Activated B cell treated with CpG ODN at 0.5 μM for 24 hours (primary cell): ENCODE data around the gene MKI67. TPM values are rescaled to one million over a fixed set of nuclear protein-coding genes. Genes with fewer than 3 reads are reported as not detected.
A peak's percentile ranks its signal among the peaks of the same experiment; 100 is the strongest.

Experiments
- ATAC-seq: fragments of 200-7000 bp; cut with Tn5 transposase; one replicate; pipeline ENCODE4 v1.10.0; 2021; ENCODE audit warnings: low read depth, mild to moderate bottlenecking, moderate library complexity
- CTCF ChIA-PET: fragments of 350-600 bp; sonication (Branson Sonifier 250); formaldehyde crosslinking; loops from one replicate; lab custom pipeline; 2021; ENCODE audit warnings: antibody characterized with exemption; lab: Charles Lee
- POLR2A ChIA-PET: fragments of 350-600 bp; sonication (Branson Sonifier 250); formaldehyde crosslinking; loops from one replicate; lab custom pipeline; 2021; ENCODE audit warnings: antibody characterized with exemption; lab: Charles Lee
- DNase-seq: peaks from one replicate; pipeline ENCODE4 v3.0.0; 2022
- H3K27ac Mint-ChIP-seq: one replicate; pipeline ENCODE4 v1.8.0; 2020; ENCODE audit warnings: mixed read lengths
- H3K27me3 Mint-ChIP-seq: one replicate; pipeline ENCODE4 v1.8.0; 2021; ENCODE audit warnings: mixed read lengths
- H3K36me3 Mint-ChIP-seq: one replicate; pipeline ENCODE4 v1.8.0; 2021; ENCODE audit warnings: low read depth, mixed read lengths
- H3K4me1 Mint-ChIP-seq: one replicate; pipeline ENCODE4 v1.8.0; 2021; ENCODE audit warnings: mixed read lengths
- H3K4me3 Mint-ChIP-seq: one replicate; pipeline ENCODE4 v1.8.0; 2020; ENCODE audit warnings: mild to moderate bottlenecking, mixed read lengths
- H3K9me3 Mint-ChIP-seq: one replicate; pipeline ENCODE4 v1.8.0; 2020; ENCODE audit warnings: mixed read lengths
- intact Hi-C: fragments of 100-400 bp; cut with micrococcal nuclease; formaldehyde crosslinking; loops from one replicate; pipeline ENCODE4 v1.15.1; 2024
- total RNA-seq: library from RNA; stranded (reverse); gene quantifications from 2 replicates; pipeline ENCODE4 v1.2.3, GENCODE V29; 2022
- TF ChIP-seq, protein P1 (sequence below): fragments of 200-600 bp; IDR thresholded peaks from one replicate; pipeline ENCODE4 v1.8.0; 2022; ENCODE audit warnings: antibody characterized with exemption, mild to moderate bottlenecking

Gene MKI67, protein sequence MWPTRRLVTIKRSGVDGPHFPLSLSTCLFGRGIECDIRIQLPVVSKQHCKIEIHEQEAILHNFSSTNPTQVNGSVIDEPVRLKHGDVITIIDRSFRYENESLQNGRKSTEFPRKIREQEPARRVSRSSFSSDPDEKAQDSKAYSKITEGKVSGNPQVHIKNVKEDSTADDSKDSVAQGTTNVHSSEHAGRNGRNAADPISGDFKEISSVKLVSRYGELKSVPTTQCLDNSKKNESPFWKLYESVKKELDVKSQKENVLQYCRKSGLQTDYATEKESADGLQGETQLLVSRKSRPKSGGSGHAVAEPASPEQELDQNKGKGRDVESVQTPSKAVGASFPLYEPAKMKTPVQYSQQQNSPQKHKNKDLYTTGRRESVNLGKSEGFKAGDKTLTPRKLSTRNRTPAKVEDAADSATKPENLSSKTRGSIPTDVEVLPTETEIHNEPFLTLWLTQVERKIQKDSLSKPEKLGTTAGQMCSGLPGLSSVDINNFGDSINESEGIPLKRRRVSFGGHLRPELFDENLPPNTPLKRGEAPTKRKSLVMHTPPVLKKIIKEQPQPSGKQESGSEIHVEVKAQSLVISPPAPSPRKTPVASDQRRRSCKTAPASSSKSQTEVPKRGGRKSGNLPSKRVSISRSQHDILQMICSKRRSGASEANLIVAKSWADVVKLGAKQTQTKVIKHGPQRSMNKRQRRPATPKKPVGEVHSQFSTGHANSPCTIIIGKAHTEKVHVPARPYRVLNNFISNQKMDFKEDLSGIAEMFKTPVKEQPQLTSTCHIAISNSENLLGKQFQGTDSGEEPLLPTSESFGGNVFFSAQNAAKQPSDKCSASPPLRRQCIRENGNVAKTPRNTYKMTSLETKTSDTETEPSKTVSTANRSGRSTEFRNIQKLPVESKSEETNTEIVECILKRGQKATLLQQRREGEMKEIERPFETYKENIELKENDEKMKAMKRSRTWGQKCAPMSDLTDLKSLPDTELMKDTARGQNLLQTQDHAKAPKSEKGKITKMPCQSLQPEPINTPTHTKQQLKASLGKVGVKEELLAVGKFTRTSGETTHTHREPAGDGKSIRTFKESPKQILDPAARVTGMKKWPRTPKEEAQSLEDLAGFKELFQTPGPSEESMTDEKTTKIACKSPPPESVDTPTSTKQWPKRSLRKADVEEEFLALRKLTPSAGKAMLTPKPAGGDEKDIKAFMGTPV (N-terminal part only)
- total RNA-seq = 2.2 and 3.5 TPM in 2 replicates

DNA sequence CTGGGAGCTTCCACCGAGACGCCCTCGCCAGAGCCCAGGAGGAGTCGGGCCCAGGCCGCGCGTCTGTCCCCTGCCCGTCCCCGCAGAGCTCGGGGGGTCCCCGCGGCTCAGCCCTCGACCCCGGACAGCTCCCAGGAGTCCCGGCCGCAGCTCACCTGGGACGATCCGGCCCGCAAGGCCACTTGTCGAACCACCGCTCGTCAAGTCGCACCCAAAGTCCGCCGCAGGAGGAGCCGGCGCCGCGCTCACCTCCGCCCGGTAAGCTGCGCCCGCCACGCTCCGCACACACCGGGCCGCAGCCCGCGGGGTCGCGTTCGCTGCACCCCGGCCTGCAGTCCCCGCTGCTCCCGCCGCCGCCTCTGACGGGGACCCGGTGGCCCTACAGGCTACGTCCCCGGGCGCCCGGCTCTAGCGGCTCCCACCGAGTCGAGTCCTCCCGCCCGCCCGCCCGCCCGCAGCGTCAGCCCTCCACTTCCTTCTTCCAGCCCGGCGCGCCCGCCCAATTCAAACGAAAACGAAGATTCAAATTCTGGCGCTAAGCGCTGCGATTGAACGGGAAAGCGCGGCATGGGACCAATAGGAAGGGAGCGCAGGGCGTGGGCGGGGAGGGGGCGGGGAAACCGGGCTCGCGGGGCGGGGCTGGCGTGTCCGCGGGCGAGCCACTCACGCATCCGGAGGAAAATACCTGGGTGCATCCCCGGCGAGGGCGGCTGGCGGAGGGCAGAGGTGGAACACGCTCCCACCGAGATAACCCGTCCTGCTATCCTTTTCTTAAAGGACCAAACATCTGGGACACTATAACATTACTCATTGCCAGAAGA lies at the start of gene MKI67:
TSS of gene MKI67 (minus strand) at position 480 of the 821 bp plus-strand sequence. CDS start 756 bp downstream, outside the sequence.
- H3K9me3 Mint-ChIP-seq = no peaks in the 10 kb centered on the region
- H3K4me3 Mint-ChIP-seq = peak within 1 kb of the TSS; percentile 86
- TF ChIP-seq, protein P1, sequence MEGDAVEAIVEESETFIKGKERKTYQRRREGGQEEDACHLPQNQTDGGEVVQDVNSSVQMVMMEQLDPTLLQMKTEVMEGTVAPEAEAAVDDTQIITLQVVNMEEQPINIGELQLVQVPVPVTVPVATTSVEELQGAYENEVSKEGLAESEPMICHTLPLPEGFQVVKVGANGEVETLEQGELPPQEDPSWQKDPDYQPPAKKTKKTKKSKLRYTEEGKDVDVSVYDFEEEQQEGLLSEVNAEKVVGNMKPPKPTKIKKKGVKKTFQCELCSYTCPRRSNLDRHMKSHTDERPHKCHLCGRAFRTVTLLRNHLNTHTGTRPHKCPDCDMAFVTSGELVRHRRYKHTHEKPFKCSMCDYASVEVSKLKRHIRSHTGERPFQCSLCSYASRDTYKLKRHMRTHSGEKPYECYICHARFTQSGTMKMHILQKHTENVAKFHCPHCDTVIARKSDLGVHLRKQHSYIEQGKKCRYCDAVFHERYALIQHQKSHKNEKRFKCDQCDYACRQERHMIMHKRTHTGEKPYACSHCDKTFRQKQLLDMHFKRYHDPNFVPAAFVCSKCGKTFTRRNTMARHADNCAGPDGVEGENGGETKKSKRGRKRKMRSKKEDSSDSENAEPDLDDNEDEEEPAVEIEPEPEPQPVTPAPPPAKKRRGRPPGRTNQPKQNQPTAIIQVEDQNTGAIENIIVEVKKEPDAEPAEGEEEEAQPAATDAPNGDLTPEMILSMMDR = no peak
- ChIA-PET POLR2A (interaction anchor here (0.6 to 3.4 kb wide), 6 partner anchors 21 to 271 kb away, joined by 3 to 10 read pairs (median 4); no protein-coding TSS in a partner anchor), CTCF (interaction anchor here (1.3 to 1.7 kb wide), 2 partner anchors 57 to 86 kb away, joined by 5 to 6 read pairs; no protein-coding TSS in a partner anchor)
- H3K36me3 Mint-ChIP-seq = no peaks in the 10 kb centered on the region
- ATAC-seq (peak; percentile 94), DNase-seq (peak; percentile 68)
- peak within 1 kb of the TSS; percentile 87 for H3K27ac Mint-ChIP-seq
- intact Hi-C loops = loop anchor here (1.0 to 5.0 kb wide), 4 partner anchors 21 to 1341 kb away; partner anchors contain the start of gene MGMT
- H3K4me1 Mint-ChIP-seq = peaks cover 18% of the 10 kb centered on the region
- peaks cover 22% of the 10 kb centered on the region for H3K27me3 Mint-ChIP-seq

- Mint-ChIP-seq H3K36me3 (peaks cover 3% of the 10 kb centered on the region), H3K4me3 (no peak overlapping the region), H3K27me3 (peaks cover 17% of the 10 kb centered on the region), H3K4me1 (no peaks in the 10 kb centered on the region), H3K9me3 (peaks cover 20% of the 10 kb centered on the region), H3K27ac (no peak overlapping the region)
- CTCF ChIA-PET = no interaction called here
- intact Hi-C loops = no loop called here
- ATAC-seq (no peak), DNase-seq (no peak)
- TF ChIP-seq, protein P1 = no peak
- POLR2A ChIA-PET = no interaction called here
These were observed 48.6 kb upstream of the MKI67 start for GRCh38 chr10:128174581-128175559.

GRCh38 chr10:128173386-128173785 lies 47.2 kb upstream of the MKI67 start:
- Mint-ChIP-seq H3K27me3 (peaks cover 25% of the 10 kb centered on the region), H3K4me3 (no peak overlapping the region), H3K9me3 (peaks cover 20% of the 10 kb centered on the region), H3K27ac (no peak overlapping the region), H3K4me1 (no peaks in the 10 kb centered on the region), H3K36me3 (peaks cover 3% of the 10 kb centered on the region)
- CTCF ChIA-PET = no interaction called here
- TF ChIP-seq, protein P1 = no peak
- intact Hi-C loops = no loop called here
- POLR2A ChIA-PET = no interaction called here
- ATAC-seq (no peak), DNase-seq (no peak)

DNA sequence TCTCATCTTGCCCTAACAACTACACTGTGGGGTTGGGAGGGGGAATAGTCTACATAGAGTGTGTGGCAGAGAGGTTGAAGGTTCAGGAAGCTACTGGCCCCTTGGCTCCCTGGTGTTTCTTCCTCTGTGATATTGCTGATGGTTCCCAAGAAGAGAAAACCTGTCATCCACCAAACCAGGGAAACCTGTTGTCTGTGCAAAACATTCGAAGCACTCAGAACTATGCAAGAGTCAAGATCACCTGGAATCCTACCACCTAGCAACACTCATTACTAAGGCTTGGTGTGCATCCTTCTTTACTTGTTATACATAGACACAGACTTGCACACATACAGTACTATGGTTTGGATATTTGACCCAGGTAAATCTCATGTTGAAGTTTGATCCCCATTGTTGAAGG lies 46.5 kb upstream of the MKI67 start:
- H3K27ac Mint-ChIP-seq = no peak overlapping the region
- ATAC-seq (no peak), DNase-seq (no peak)
- no peaks in the 10 kb centered on the region for H3K4me1 Mint-ChIP-seq
- CTCF ChIA-PET = no interaction called here
- H3K4me3 Mint-ChIP-seq = no peak overlapping the region
- POLR2A ChIA-PET = no interaction called here
- peaks cover 20% of the 10 kb centered on the region for H3K9me3 Mint-ChIP-seq
- TF ChIP-seq, protein P1 = no peak
- peaks cover 3% of the 10 kb centered on the region for H3K36me3 Mint-ChIP-seq
- intact Hi-C loops = no loop called here
- peaks cover 26% of the 10 kb centered on the region for H3K27me3 Mint-ChIP-seq
